ENCODE results near the gene NEDD4.

Gene NEDD4

GRCh38 chr15:56017920-56018319, 24.5 kb upstream of the NEDD4 start:
- Histone ChIP-seq H3K9me3 (ENCODE audit: control insufficient read depth, insufficient read depth, low read depth, low read length) (no peaks in the 10 kb centered on the region), H3K36me3 (ENCODE audit: control insufficient read depth in 2 of 2, insufficient read depth in 1 of 2, low read length in 2 of 2) (no peaks in the 10 kb centered on the region), H3K27ac (ENCODE audit: extremely low read depth, low read depth, low read length) (no peak overlapping the region), H3K4me1 (ENCODE audit: control insufficient read depth, insufficient read depth, low read length) (0 out of 2 replicates have a peak, but pooled peaks cover 2% of the 10 kb centered on the region), H3K4me3 (ENCODE audit: low read depth, low read length) (no peak overlapping the region)
- ChIA-PET POLR2A (interaction anchor here (0.7 to 0.9 kb wide), 2 partner anchors 12 to 30 kb away, joined by 3 to 8 read pairs; no protein-coding TSS in a partner anchor), CTCF (interaction anchor here (0.8 to 2.3 kb wide), 5 partner anchors 16 to 227 kb away, joined by 3 to 8 read pairs (median 5); no protein-coding TSS in a partner anchor)
- no peak for TF ChIP-seq ZNF600 (tag by site-specific recombination; IDR thresholded peaks at IDR 0.05)
- TF ChIP-seq ZNF791 (tag by site-specific recombination; IDR thresholded peaks at IDR 0.05) = no peak
- no peak for TF ChIP-seq ZNF624 (tag by site-specific recombination; IDR thresholded peaks at IDR 0.05)
- TF ChIP-seq ZNF423 (tag by site-specific recombination; IDR thresholded peaks at IDR 0.05) = no peak
- peak; percentile 52 for TF ChIP-seq PRDM1 (tag by site-specific recombination; IDR thresholded peaks at IDR 0.05)
- no peak for TF ChIP-seq ZNF621 (tag by site-specific recombination; IDR thresholded peaks at IDR 0.05)

- CTCF ChIA-PET = interaction anchor here (0.7 to 1.0 kb wide), 4 partner anchors 15 to 228 kb away, joined by 3 to 5 read pairs (median 3); no protein-coding TSS in a partner anchor
- H3K27ac ChIP-seq (ENCODE audit: extremely low read depth, low read depth, low read length) = no peak overlapping the region
- 0 out of 2 replicates have a peak, but pooled peaks cover 2% of the 10 kb centered on the region for H3K4me1 ChIP-seq (ENCODE audit: control insufficient read depth, insufficient read depth, low read length)
- no peaks in the 10 kb centered on the region for H3K36me3 ChIP-seq (ENCODE audit: control insufficient read depth in 2 of 2, insufficient read depth in 1 of 2, low read length in 2 of 2)
- H3K4me3 ChIP-seq (ENCODE audit: low read depth, low read length) = no peak overlapping the region
- TF ChIP-seq ZNF501 (tag by site-specific recombination; IDR thresholded peaks at IDR 0.05) (no peak), ZNF510 (tag by site-specific recombination; IDR thresholded peaks at IDR 0.05; ENCODE audit: insufficient replicate concordance) (no peak), ZNF112 (tag by site-specific recombination; IDR thresholded peaks at IDR 0.05) (no peak), BCL11A (tag by site-specific recombination; IDR thresholded peaks at IDR 0.05; ENCODE audit: low read depth) (no peak), GLIS1 (tag by site-specific recombination; IDR thresholded peaks at IDR 0.05) (no peak), ZBTB21 (tag by site-specific recombination; IDR thresholded peaks at IDR 0.05) (no peak), ZNF362 (tag by site-specific recombination; IDR thresholded peaks at IDR 0.05) (no peak), ZNF660 (tag by site-specific recombination; IDR thresholded peaks at IDR 0.05) (no peak), ZNF391 (tag by site-specific recombination; IDR thresholded peaks at IDR 0.05; ENCODE audit: borderline replicate concordance, low read depth) (no peak), HOXA7 (CRISPR knock-in tag; IDR thresholded peaks at IDR 0.05; ENCODE audit: borderline replicate concordance) (no peak), ZEB2 (tag by site-specific recombination; IDR thresholded peaks at IDR 0.05) (no peak), SALL2 (tag by site-specific recombination; IDR thresholded peaks at IDR 0.05; ENCODE audit: borderline replicate concordance) (no peak), IKZF3 (tag by site-specific recombination; IDR thresholded peaks at IDR 0.05) (no peak), ZNF214 (tag by site-specific recombination; IDR thresholded peaks at IDR 0.05; ENCODE audit: borderline replicate concordance) (no peak), ZNF114 (tag by site-specific recombination; IDR thresholded peaks at IDR 0.05) (no peak)
- TF ChIP-seq, protein P1, sequence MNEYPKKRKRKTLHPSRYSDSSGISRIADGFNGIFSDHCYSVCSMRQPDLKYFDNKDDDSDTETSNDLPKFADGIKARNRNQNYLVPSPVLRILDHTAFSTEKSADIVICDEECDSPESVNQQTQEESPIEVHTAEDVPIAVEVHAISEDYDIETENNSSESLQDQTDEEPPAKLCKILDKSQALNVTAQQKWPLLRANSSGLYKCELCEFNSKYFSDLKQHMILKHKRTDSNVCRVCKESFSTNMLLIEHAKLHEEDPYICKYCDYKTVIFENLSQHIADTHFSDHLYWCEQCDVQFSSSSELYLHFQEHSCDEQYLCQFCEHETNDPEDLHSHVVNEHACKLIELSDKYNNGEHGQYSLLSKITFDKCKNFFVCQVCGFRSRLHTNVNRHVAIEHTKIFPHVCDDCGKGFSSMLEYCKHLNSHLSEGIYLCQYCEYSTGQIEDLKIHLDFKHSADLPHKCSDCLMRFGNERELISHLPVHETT (tag by site-specific recombination; IDR thresholded peaks at IDR 0.05) = no peak
- TF ChIP-seq, protein P2, sequence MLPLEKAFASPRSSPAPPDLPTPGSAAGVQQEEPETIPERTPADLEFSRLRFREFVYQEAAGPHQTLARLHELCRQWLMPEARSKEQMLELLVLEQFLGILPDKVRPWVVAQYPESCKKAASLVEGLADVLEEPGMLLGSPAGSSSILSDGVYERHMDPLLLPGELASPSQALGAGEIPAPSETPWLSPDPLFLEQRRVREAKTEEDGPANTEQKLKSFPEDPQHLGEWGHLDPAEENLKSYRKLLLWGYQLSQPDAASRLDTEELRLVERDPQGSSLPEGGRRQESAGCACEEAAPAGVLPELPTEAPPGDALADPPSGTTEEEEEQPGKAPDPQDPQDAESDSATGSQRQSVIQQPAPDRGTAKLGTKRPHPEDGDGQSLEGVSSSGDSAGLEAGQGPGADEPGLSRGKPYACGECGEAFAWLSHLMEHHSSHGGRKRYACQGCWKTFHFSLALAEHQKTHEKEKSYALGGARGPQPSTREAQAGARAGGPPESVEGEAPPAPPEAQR (tag by site-specific recombination; IDR thresholded peaks at IDR 0.05) = no peak
- POLR2A ChIA-PET = interaction anchor here (0.7 kb wide), 1 partner anchor 13 kb away, joined by 8 read pairs; no protein-coding TSS in a partner anchor
- H3K9me3 ChIP-seq (ENCODE audit: control insufficient read depth, insufficient read depth, low read depth, low read length) = no peaks in the 10 kb centered on the region
Measured at GRCh38 chr15:56017511-56017910, 24.1 kb upstream of the NEDD4 start.
